ENCODE measurements around the gene PPP1CC.

DNA sequence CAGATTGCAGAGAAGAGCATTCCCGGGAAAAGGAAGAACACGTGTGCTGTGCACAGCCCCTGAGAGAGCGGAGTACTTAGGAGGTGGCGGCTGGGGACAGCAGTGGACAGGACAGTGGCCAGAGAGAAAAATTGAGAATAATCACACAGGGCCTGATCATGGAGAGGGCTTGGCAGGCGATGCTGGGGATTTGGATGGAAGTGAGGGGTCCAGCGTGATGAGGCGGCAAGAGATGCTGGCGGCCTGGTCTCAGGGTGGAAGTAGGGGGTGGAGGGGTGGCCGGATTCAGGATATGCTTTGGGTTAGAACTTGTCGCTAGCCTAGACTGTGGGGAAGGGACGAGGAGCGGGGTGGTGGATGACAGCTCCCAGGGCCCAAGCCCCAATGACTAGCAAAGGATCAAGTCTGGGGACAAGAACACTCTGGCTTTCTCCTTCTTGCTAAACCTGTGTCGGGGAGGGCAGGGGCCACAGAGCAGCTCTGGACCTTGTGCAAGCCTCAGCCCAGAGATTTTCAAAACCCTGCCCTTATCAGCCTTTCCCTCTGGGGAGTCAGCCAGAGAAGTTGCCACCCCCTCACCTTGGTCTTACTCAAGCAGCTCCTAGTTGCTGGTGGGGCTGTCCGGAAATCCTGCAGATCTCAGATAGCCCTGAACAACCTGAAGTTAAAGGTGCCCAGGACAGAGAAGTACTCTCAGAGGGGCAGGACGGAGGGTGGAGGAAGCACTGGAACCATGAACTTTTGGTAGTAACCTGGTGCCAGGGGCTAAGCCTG lies 55.1 kb downstream of the PPP1CC start:
- TF ChIP-seq, protein P1, sequence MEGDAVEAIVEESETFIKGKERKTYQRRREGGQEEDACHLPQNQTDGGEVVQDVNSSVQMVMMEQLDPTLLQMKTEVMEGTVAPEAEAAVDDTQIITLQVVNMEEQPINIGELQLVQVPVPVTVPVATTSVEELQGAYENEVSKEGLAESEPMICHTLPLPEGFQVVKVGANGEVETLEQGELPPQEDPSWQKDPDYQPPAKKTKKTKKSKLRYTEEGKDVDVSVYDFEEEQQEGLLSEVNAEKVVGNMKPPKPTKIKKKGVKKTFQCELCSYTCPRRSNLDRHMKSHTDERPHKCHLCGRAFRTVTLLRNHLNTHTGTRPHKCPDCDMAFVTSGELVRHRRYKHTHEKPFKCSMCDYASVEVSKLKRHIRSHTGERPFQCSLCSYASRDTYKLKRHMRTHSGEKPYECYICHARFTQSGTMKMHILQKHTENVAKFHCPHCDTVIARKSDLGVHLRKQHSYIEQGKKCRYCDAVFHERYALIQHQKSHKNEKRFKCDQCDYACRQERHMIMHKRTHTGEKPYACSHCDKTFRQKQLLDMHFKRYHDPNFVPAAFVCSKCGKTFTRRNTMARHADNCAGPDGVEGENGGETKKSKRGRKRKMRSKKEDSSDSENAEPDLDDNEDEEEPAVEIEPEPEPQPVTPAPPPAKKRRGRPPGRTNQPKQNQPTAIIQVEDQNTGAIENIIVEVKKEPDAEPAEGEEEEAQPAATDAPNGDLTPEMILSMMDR (IDR thresholded peaks at IDR 0.05) = no peak
- TF ChIP-seq POLR2A (IDR thresholded peaks at IDR 0.05; ENCODE audit: low read depth) (no peak), POLR2AphosphoS5 (IDR thresholded peaks at IDR 0.05) (no peak), EP300 (IDR thresholded peaks at IDR 0.05) (no peak)
